OCI-LY3 (cell line): ENCODE data around the gene CPT1C.
A peak's percentile ranks its signal among the peaks of the same experiment; 100 is the strongest.

Experiments used
- H2AFZ ChIP-seq: fragments of 200-600, 300-600 bp; shearing (Covaris generic); 2 replicates; pipeline ENCODE4 v1.6.0; 2014; ENCODE audit warnings: antibody characterized with exemption, low read depth, low read length
- H3K27ac ChIP-seq: fragments of 200-600, 300-600 bp; sonication (generic); 2 replicates; pipeline ENCODE4 v1.5.1; 2014; ENCODE audit warnings: mild to moderate bottlenecking, low read length, moderate library complexity, mixed read lengths
- H3K27me3 ChIP-seq: fragments of 200-600, 300-600 bp; sonication (generic); 2 replicates; pipeline ENCODE4 v1.6.1; 2014; ENCODE audit warnings: low read depth, low read length, mixed read lengths
- H3K36me3 ChIP-seq: fragments of 200-600, 300-600 bp; sonication (generic); replicated peaks from 2 replicates; pipeline ENCODE3; 2014; ENCODE audit warnings: low read depth, low read length, mixed read lengths
- H3K4me1 ChIP-seq: fragments of 300-600, 200-600 bp; sonication (generic); 2 replicates; pipeline ENCODE4 v1.6.1; 2014; ENCODE audit warnings: low read length, mixed read lengths
- H3K4me2 ChIP-seq: fragments of 200-600, 300-600 bp; sonication (generic); 2 replicates; pipeline ENCODE4 v1.6.1; 2014; ENCODE audit warnings: low read length, mixed read lengths
- H3K4me3 ChIP-seq: fragments of 300-600, 200-600 bp; sonication (generic); 2 replicates; pipeline ENCODE4 v1.5.1; 2014; ENCODE audit warnings: antibody characterized with exemption, mild to moderate bottlenecking, low read length, moderate library complexity
- H3K79me2 ChIP-seq: fragments of 300-600, 200-600 bp; shearing (Covaris generic); 2 replicates; pipeline ENCODE4 v1.6.1; 2014; ENCODE audit warnings: mild to moderate bottlenecking, low read length, mixed read lengths
- H3K9ac ChIP-seq: fragments of 300-600, 200-600 bp; shearing (Covaris generic); 2 replicates; pipeline ENCODE4 v1.6.0; 2014; ENCODE audit warnings: mild to moderate bottlenecking, low read length, moderate library complexity
- H3K9me3 ChIP-seq: fragments of 200-600, 300-600 bp; shearing (Covaris generic); 2 replicates; pipeline ENCODE4 v1.6.1; 2014; ENCODE audit warnings: low read length, mixed read lengths; ENCODE audit not compliant: insufficient read depth
- H4K20me1 ChIP-seq: fragments of 200-600, 300-600 bp; sonication (generic); 2 replicates; pipeline ENCODE4 v1.6.1; 2016; ENCODE audit warnings: low read length, mixed read lengths; ENCODE audit not compliant: insufficient read depth
- EZH2phosphoT487 ChIP-seq: fragments of 200-600 bp; shearing (Covaris generic); IDR thresholded peaks from 2 replicates; pipeline ENCODE4 v1.6.1; 2018; ENCODE audit warnings: antibody characterized with exemption, mixed run types, low read depth
- TF ChIP-seq, protein P1 (sequence below): fragments of 200-600, 300-600 bp; sonication (generic); IDR thresholded peaks from 2 replicates; pipeline ENCODE4 v1.5.1; 2014; ENCODE audit warnings: antibody characterized with exemption, low read length, low read depth

The CPT1C gene

DNA sequence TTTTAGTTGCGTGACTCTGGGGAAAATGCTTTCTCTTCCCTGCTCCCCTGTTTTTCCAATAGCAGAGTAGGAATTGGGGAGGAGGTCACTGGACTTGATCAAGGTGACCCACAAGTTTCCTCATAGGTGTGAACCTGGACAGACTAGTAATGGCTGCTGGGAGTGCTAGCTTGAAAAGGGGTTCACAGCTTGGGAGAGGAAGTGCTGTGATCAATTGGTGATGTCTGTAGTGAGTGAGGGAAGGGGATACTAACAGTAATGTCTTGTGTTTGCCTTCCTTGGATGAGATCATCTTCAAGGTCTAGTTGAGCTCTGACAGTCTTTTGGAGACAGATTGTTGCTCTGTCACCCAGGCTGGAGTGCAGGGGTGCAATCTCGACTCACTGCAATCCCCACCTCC lies 23.4 kb upstream of the CPT1C start:
- TF ChIP-seq EZH2phosphoT487 = no peak
- TF ChIP-seq, protein P1, sequence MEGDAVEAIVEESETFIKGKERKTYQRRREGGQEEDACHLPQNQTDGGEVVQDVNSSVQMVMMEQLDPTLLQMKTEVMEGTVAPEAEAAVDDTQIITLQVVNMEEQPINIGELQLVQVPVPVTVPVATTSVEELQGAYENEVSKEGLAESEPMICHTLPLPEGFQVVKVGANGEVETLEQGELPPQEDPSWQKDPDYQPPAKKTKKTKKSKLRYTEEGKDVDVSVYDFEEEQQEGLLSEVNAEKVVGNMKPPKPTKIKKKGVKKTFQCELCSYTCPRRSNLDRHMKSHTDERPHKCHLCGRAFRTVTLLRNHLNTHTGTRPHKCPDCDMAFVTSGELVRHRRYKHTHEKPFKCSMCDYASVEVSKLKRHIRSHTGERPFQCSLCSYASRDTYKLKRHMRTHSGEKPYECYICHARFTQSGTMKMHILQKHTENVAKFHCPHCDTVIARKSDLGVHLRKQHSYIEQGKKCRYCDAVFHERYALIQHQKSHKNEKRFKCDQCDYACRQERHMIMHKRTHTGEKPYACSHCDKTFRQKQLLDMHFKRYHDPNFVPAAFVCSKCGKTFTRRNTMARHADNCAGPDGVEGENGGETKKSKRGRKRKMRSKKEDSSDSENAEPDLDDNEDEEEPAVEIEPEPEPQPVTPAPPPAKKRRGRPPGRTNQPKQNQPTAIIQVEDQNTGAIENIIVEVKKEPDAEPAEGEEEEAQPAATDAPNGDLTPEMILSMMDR = no peak
- H3K27ac ChIP-seq = no peak overlapping the region
- H3K9me3 ChIP-seq = no peaks in the 10 kb centered on the region
- H3K4me2 ChIP-seq = no peak overlapping the region
- H2AFZ ChIP-seq = no peak overlapping the region
- H3K4me1 ChIP-seq = peaks cover 18% of the 10 kb centered on the region
- no peaks in the 10 kb centered on the region for H3K27me3 ChIP-seq
- H3K79me2 ChIP-seq = peaks cover 42% of the 10 kb centered on the region
- H3K4me3 ChIP-seq = no peak overlapping the region
- H3K36me3 ChIP-seq = peaks cover 18% of the 10 kb centered on the region
- H4K20me1 ChIP-seq = peaks cover 9% of the 10 kb centered on the region
- H3K9ac ChIP-seq = no peak overlapping the region

DNA sequence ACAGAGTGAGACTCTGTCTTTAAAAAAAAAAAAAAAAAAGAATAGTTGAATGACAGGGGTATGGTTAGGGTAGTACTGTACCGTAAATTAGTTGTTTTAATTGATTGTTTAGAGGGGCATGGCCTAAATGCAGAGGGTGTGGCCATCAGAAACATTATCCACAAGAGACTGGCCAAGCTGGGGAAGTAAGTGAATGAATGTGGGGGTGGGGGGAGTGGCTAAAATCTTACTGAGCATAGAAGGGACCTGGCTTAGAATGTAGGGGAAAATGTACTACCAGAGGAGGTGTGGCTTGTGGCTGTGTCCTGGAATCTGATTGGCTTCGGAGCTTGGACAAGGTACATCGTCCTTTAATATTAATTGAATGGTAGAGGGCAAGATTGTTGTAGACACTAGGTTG lies 21.4 kb upstream of the CPT1C start:
- H3K4me1 ChIP-seq = peaks cover 28% of the 10 kb centered on the region
- peaks cover 28% of the 10 kb centered on the region for H3K79me2 ChIP-seq
- H3K9ac ChIP-seq = no peak overlapping the region
- H3K36me3 ChIP-seq = peaks cover 12% of the 10 kb centered on the region
- no peak overlapping the region for H2AFZ ChIP-seq
- H3K9me3 ChIP-seq = no peaks in the 10 kb centered on the region
- H3K27ac ChIP-seq = no peak overlapping the region
- H3K27me3 ChIP-seq = no peaks in the 10 kb centered on the region
- TF ChIP-seq, protein P1 = no peak
- H4K20me1 ChIP-seq = no peaks in the 10 kb centered on the region
- no peak overlapping the region for H3K4me3 ChIP-seq
- H3K4me2 ChIP-seq = no peak overlapping the region

DNA sequence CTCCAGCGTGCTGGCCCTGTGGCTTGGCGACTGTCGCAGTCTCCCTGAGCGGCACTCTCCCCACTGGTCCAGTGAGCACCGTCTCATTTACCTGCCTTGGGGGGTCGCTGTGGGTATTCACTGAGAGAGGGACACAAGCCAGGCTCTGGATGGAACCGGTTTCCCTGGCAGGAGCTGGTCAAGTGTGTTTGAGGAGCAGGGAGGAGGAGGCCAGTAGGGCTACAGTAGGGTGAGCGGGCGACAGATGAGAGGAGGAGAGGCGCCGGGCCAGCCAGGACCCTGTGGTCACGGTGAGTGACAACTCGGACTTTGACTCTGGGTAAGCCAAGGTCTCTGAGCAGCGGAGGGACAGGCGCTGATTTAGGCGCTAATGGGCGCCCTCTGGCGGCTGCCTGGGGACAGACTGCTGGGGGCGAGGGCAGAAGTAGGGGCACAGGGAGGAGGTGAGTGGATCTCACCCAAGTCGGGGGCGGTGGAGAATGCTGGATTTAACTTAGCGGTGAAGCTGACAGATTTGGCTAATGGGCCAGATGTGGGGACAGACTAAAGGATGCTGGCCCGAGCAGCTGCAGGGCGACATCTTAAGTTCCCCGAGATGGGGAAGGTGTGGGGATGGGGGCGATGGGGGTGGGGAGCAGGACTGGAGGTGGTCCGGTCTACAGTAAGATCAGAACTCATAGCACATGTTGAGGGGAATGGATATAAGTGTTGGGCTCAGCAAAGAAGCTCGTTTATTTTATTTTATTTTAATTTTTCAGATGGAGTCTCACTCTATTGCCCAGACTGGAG lies 18.6 kb upstream of the CPT1C start:
- no peaks in the 10 kb centered on the region for H4K20me1 ChIP-seq
- no peak overlapping the region for H3K27ac ChIP-seq
- TF ChIP-seq, protein P1 = peak; percentile 96
- no peak for TF ChIP-seq EZH2phosphoT487
- H3K4me1 ChIP-seq = peaks cover 23% of the 10 kb centered on the region
- peaks cover 11% of the 10 kb centered on the region for H3K36me3 ChIP-seq
- H3K79me2 ChIP-seq = peaks cover 6% of the 10 kb centered on the region
- H3K4me3 ChIP-seq = peak overlapping the region; percentile 17; the same call in 1 of the 2 replicates
- H2AFZ ChIP-seq = no peak overlapping the region
- H3K9me3 ChIP-seq = no peaks in the 10 kb centered on the region
- H3K27me3 ChIP-seq = no peaks in the 10 kb centered on the region
- H3K4me2 ChIP-seq = peak overlapping the region; percentile 44
- no peak overlapping the region for H3K9ac ChIP-seq

DNA sequence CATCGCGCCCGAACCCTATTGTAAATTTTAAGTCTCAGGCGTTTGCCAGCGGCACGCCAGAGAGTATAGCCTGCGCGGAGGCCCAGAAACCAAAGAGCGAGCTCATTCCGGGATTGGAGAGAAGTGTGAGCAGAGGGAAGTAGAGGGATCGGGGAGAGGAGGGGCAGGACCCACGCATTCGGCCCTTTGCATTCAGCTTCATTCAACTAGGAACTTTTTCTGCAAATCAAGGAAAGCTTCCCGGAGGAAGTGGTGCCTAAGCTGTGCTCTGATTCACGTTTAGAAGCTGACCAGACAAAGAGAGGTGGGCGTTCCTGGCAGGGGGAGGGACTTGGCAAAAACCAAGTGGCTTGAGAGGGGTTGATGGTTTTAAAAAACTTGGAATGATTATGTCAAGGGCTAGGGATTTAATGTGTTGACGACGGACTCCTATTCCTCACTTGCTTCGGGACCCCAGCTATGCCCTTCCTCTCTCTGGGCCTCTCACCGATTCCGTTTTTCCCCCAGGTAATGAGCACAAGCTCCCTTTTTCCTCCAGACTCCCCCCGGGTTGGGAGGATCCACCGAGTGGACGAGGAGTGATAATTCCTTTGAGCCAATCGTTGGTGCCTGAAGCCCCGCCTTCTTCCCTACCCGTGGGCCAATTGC lies 14.7 kb upstream of the CPT1C start:
- Histone ChIP-seq H4K20me1 (peaks cover 27% of the 10 kb centered on the region), H3K27me3 (no peaks in the 10 kb centered on the region), H3K4me3 (peak overlapping the region; percentile 90), H3K27ac (peak overlapping the region; percentile 95), H3K79me2 (peaks cover 43% of the 10 kb centered on the region), H3K9me3 (no peaks in the 10 kb centered on the region), H3K9ac (peak overlapping the region; percentile 99), H3K4me2 (peak overlapping the region; percentile 69), H3K36me3 (peaks cover 17% of the 10 kb centered on the region), H3K4me1 (peaks cover 45% of the 10 kb centered on the region), H2AFZ (peak overlapping the region; percentile 42; the same call in 1 of the 2 replicates)
- TF ChIP-seq, protein P1 = no peak
- TF ChIP-seq EZH2phosphoT487 = no peak
